ENCODE measurements around the gene TUSC2.

TUSC2 gene

GRCh38 chr3:50356553-50356952 lies 28.5 kb upstream of the TUSC2 start:
- TF ChIP-seq CTCF (IDR thresholded peaks at IDR 0.05; ENCODE audit: low read depth, low read length) = no peak
- Histone ChIP-seq H3K27me3 (ENCODE audit: insufficient read depth, low read depth, severe bottlenecking) (no peaks in the 10 kb centered on the region), H3K27ac (no peak overlapping the region), H3K36me3 (peaks cover 54% of the 10 kb centered on the region), H3K4me3 (ENCODE audit: low read depth, low read length) (no peak overlapping the region), H3K9me3 (ENCODE audit: severe bottlenecking) (no peaks in the 10 kb centered on the region)
- no peak for DNase-seq

- DNase-seq = no peak
- Histone ChIP-seq H3K27ac (no peak overlapping the region), H3K36me3 (peaks cover 54% of the 10 kb centered on the region), H3K9me3 (ENCODE audit: severe bottlenecking) (no peaks in the 10 kb centered on the region), H3K27me3 (ENCODE audit: insufficient read depth, low read depth, severe bottlenecking) (no peaks in the 10 kb centered on the region), H3K4me3 (ENCODE audit: low read depth, low read length) (no peak overlapping the region)
- TF ChIP-seq CTCF (IDR thresholded peaks at IDR 0.05; ENCODE audit: low read depth, low read length) = peak; percentile 44
Observed at GRCh38 chr3:50355829-50356552, 28.0 kb upstream of the TUSC2 start.

- Histone ChIP-seq H3K27me3 (ENCODE audit: insufficient read depth, low read depth, severe bottlenecking) (no peaks in the 10 kb centered on the region), H3K36me3 (peaks cover 54% of the 10 kb centered on the region), H3K4me3 (ENCODE audit: low read depth, low read length) (no peak overlapping the region), H3K27ac (no peak overlapping the region), H3K9me3 (ENCODE audit: severe bottlenecking) (no peaks in the 10 kb centered on the region)
- no peak for TF ChIP-seq CTCF (IDR thresholded peaks at IDR 0.05; ENCODE audit: low read depth, low read length)
- no peak for DNase-seq
Observed at GRCh38 chr3:50354850-50355249, 26.8 kb upstream of the TUSC2 start.

- H3K4me3 ChIP-seq (ENCODE audit: low read depth, low read length) = no peak overlapping the region
- DNase-seq = no peak
- H3K36me3 ChIP-seq = peaks cover 58% of the 10 kb centered on the region
- no peak overlapping the region for H3K27ac ChIP-seq
- no peaks in the 10 kb centered on the region for H3K27me3 ChIP-seq (ENCODE audit: insufficient read depth, low read depth, severe bottlenecking)
- no peaks in the 10 kb centered on the region for H3K9me3 ChIP-seq (ENCODE audit: severe bottlenecking)
- no peak for TF ChIP-seq CTCF (IDR thresholded peaks at IDR 0.05; ENCODE audit: low read depth, low read length)
Observed at GRCh38 chr3:50354186-50354764, 26.3 kb upstream of the TUSC2 start.

- Histone ChIP-seq H3K27ac (no peak overlapping the region), H3K36me3 (peaks cover 66% of the 10 kb centered on the region), H3K27me3 (ENCODE audit: insufficient read depth, low read depth, severe bottlenecking) (no peaks in the 10 kb centered on the region), H3K9me3 (ENCODE audit: severe bottlenecking) (no peaks in the 10 kb centered on the region), H3K4me3 (ENCODE audit: low read depth, low read length) (no peak overlapping the region)
- TF ChIP-seq CTCF (IDR thresholded peaks at IDR 0.05; ENCODE audit: low read depth, low read length) = no peak
- no peak for DNase-seq
Observed at GRCh38 chr3:50353245-50354004, 25.4 kb upstream of the TUSC2 start.

Data from WERI-Rb-1 (cell line).